DOHH2 (cell line): ENCODE results near the gene SPTBN4.

Source experiments
- H3F3A ChIP-seq: fragments of 200-600 bp; sonication (generic), shearing (Covaris generic); 2 replicates; pipeline ENCODE4 v1.6.0; 2016; ENCODE audit warnings: antibody characterized with exemption, mild to moderate bottlenecking; ENCODE audit not compliant: control insufficient read depth, insufficient read depth
- H3K27ac ChIP-seq: fragments of 200-600 bp; sonication (generic); 2 replicates; pipeline ENCODE4 v1.5.1; 2014; ENCODE audit warnings: low read depth, mild to moderate bottlenecking, low read length, moderate library complexity
- H3K27me3 ChIP-seq: fragments of 200-600 bp; sonication (generic); 2 replicates; pipeline ENCODE4 v1.6.1; 2014; ENCODE audit warnings: mild to moderate bottlenecking, low read length, mixed read lengths; ENCODE audit not compliant: control insufficient read depth
- H3K36me3 ChIP-seq: fragments of 200-600 bp; sonication (generic); 2 replicates; pipeline ENCODE4 v1.6.1; 2014; ENCODE audit warnings: mild to moderate bottlenecking, low read length, moderate library complexity, mixed read lengths; ENCODE audit not compliant: control insufficient read depth
- H3K4me1 ChIP-seq: fragments of 200-600 bp; sonication (generic); 2 replicates; pipeline ENCODE4 v1.6.1; 2014; ENCODE audit warnings: mild to moderate bottlenecking, low read length, mixed read lengths; ENCODE audit not compliant: control insufficient read depth
- H3K4me2 ChIP-seq: fragments of 200-600 bp; sonication (generic); 2 replicates; pipeline ENCODE4 v1.6.0; 2014; ENCODE audit warnings: mild to moderate bottlenecking, low read length, moderate library complexity
- H3K4me3 ChIP-seq: fragments of 200-600 bp; sonication (generic); 2 replicates; pipeline ENCODE4 v1.5.1; 2014; ENCODE audit warnings: mild to moderate bottlenecking, low read length, mixed read lengths
- H3K79me2 ChIP-seq: fragments of 200-600 bp; sonication (generic); 2 replicates; pipeline ENCODE4 v1.6.1; 2014; ENCODE audit warnings: mild to moderate bottlenecking, low read length, mixed read lengths; ENCODE audit not compliant: control insufficient read depth
- H3K9me2 ChIP-seq: fragments of 200-600 bp; sonication (generic); replicated peaks from 2 replicates; pipeline ENCODE4 v1.6.1; 2014; ENCODE audit warnings: mild to moderate bottlenecking, low read length, mixed read lengths; ENCODE audit not compliant: control insufficient read depth
- H3K9me3 ChIP-seq: fragments of 200-600 bp; sonication (generic); 2 replicates; pipeline ENCODE4 v1.6.1; 2014; ENCODE audit warnings: antibody characterized with exemption, low read length, mixed read lengths; ENCODE audit not compliant: control insufficient read depth, insufficient read depth
- H4K20me1 ChIP-seq: fragments of 200-600 bp; sonication (generic); 2 replicates; pipeline ENCODE4 v1.6.0; 2014; ENCODE audit warnings: low read depth, mild to moderate bottlenecking, antibody characterized with exemption, low read length, moderate library complexity; ENCODE audit not compliant: control insufficient read depth, insufficient read depth
- CTCF ChIP-seq: fragments of 200-600 bp; sonication (generic); IDR thresholded peaks from one replicate; pipeline ENCODE4 v1.5.1; 2014; ENCODE audit warnings: antibody characterized with exemption, mild to moderate bottlenecking, low read depth, low read length; ENCODE audit not compliant: poor library complexity, severe bottlenecking
- EZH2phosphoT487 ChIP-seq: fragments of 200-600 bp; sonication (generic); IDR thresholded peaks from 2 replicates; pipeline ENCODE4 v1.6.1; 2017; ENCODE audit warnings: borderline replicate concordance, mild to moderate bottlenecking, antibody characterized with exemption, low read length, moderate library complexity, mixed read lengths

Gene SPTBN4

GRCh38 chr19:40567750-40568494 lies 101.1 kb downstream of the SPTBN4 start:
- no peak overlapping the region for H3K4me2 ChIP-seq
- H3K4me1 ChIP-seq = peaks cover 12% of the 10 kb centered on the region
- H3K4me3 ChIP-seq = no peak overlapping the region

GRCh38 chr19:40570313-40571004 lies 103.7 kb downstream of the SPTBN4 start:
- Histone ChIP-seq H3K36me3 (no peaks in the 10 kb centered on the region), H3K9me3 (no peaks in the 10 kb centered on the region), H4K20me1 (no peaks in the 10 kb centered on the region), H3K9me2 (no peaks in the 10 kb centered on the region), H3K27ac (no peak overlapping the region), H3K79me2 (no peaks in the 10 kb centered on the region), H3K4me1 (peaks cover 12% of the 10 kb centered on the region), H3K27me3 (peaks cover 40% of the 10 kb centered on the region), H3F3A (no peaks in the 10 kb centered on the region), H3K4me3 (peak overlapping the region; percentile 74), H3K4me2 (peak overlapping the region; percentile 94)
- TF ChIP-seq CTCF (peak; percentile 57), EZH2phosphoT487 (no peak)

More at GRCh38 chr19:40567750-40568494, 101.1 kb downstream of the SPTBN4 start:
- Histone ChIP-seq H3K9me3 (no peaks in the 10 kb centered on the region), H3F3A (no peaks in the 10 kb centered on the region), H3K79me2 (no peaks in the 10 kb centered on the region), H3K27me3 (peaks cover 41% of the 10 kb centered on the region), H3K36me3 (no peaks in the 10 kb centered on the region), H3K9me2 (no peaks in the 10 kb centered on the region), H3K27ac (no peak overlapping the region), H4K20me1 (no peaks in the 10 kb centered on the region)
- TF ChIP-seq CTCF (no peak), EZH2phosphoT487 (peak; percentile 94; the same call in 1 of the 2 replicates)

- Histone ChIP-seq H3K4me1 (peaks cover 15% of the 10 kb centered on the region), H3K4me2 (peak overlapping the region; percentile 60), H3K9me3 (no peaks in the 10 kb centered on the region), H3K36me3 (no peaks in the 10 kb centered on the region), H3K9me2 (no peaks in the 10 kb centered on the region), H3K27ac (no peak overlapping the region), H3F3A (no peaks in the 10 kb centered on the region), H4K20me1 (no peaks in the 10 kb centered on the region), H3K27me3 (peaks cover 36% of the 10 kb centered on the region), H3K4me3 (peak overlapping the region; percentile 54), H3K79me2 (no peaks in the 10 kb centered on the region)
- TF ChIP-seq CTCF (no peak), EZH2phosphoT487 (no peak)
Measured at GRCh38 chr19:40571005-40571318, 104.2 kb downstream of the SPTBN4 start.
